ENCODE measurements around the gene ADGRF4.

Gene ADGRF4

DNA sequence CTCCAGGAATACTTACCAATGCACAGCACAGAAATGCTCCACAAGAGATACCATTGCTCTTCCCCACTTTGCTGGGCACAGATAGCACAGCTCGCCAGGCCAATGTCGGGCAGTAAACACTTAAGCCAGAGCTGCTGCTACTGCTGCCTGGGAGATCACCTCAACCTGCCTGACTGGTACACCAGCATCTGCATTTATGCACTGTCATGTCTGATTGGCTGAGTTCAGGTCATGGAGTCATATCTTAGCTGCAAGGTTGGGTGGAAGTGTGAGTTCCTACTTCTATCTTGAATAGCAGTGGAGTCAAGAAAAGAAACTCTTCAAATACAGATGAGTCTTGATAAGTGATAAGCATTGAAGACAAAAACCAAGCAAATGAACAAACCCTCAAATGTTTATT is 10.9 kb upstream of the ADGRF4 start:
- Histone ChIP-seq H3K4me1 (ENCODE audit: insufficient read depth, low read length, severe bottlenecking) (no peaks in the 10 kb centered on the region), H3K79me2 (ENCODE audit: insufficient read depth, low read length) (no peaks in the 10 kb centered on the region), H3K9me2 (ENCODE audit: low read depth, low read length) (no peaks in the 10 kb centered on the region), H3K4me3 (ENCODE audit: low read depth, low read length, poor library complexity, severe bottlenecking) (no peak overlapping the region), H3K27me3 (ENCODE audit: insufficient read depth, low read length) (no peaks in the 10 kb centered on the region; the same call in 1 of the 2 replicates), H3K4me2 (ENCODE audit: low read length) (no peak overlapping the region), H3F3A (ENCODE audit: insufficient read depth, low read length) (no peaks in the 10 kb centered on the region), H4K20me1 (ENCODE audit: insufficient read depth, low read length) (no peaks in the 10 kb centered on the region), H3K27ac (ENCODE audit: low read depth, low read length, poor library complexity, severe bottlenecking) (no peak overlapping the region), H3K9me3 (ENCODE audit: low read length) (no peaks in the 10 kb centered on the region), H2AFZ (ENCODE audit: low read length) (no peak overlapping the region), H3K36me3 (ENCODE audit: insufficient read depth, low read length) (no peaks in the 10 kb centered on the region), H3K9ac (ENCODE audit: low read length) (no peak overlapping the region)
- no peak for TF ChIP-seq EZH2 (IDR thresholded peaks at IDR 0.05; ENCODE audit: borderline replicate concordance, low read length)
- TF ChIP-seq, protein P1, sequence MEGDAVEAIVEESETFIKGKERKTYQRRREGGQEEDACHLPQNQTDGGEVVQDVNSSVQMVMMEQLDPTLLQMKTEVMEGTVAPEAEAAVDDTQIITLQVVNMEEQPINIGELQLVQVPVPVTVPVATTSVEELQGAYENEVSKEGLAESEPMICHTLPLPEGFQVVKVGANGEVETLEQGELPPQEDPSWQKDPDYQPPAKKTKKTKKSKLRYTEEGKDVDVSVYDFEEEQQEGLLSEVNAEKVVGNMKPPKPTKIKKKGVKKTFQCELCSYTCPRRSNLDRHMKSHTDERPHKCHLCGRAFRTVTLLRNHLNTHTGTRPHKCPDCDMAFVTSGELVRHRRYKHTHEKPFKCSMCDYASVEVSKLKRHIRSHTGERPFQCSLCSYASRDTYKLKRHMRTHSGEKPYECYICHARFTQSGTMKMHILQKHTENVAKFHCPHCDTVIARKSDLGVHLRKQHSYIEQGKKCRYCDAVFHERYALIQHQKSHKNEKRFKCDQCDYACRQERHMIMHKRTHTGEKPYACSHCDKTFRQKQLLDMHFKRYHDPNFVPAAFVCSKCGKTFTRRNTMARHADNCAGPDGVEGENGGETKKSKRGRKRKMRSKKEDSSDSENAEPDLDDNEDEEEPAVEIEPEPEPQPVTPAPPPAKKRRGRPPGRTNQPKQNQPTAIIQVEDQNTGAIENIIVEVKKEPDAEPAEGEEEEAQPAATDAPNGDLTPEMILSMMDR (IDR thresholded peaks at IDR 0.05; ENCODE audit: low read length), result no peak

DNA sequence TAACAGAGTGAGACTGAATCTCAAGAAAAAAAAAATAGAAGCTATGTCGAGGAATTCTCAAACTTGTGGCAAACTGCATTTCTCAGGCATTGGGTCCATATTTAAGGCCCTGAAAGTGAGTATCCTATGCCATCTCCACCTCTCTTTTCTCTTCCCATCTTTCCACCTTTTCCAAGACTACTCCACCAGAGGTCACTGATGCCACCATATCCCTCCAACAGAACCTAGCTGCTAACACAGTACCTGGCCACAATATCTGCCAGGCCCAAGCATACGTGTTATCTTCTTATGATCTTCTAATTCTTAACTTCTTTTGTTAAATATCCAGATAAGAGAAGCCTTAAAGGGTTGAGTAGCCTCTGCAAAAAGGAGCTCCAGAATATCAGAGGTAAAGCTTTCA is 8.2 kb upstream of the ADGRF4 start:
- TF ChIP-seq, protein P1 (IDR thresholded peaks at IDR 0.05; ENCODE audit: low read length), result no peak
- no peak for TF ChIP-seq EZH2 (IDR thresholded peaks at IDR 0.05; ENCODE audit: borderline replicate concordance, low read length)
- no peak overlapping the region for H3K27ac ChIP-seq (ENCODE audit: low read depth, low read length, poor library complexity, severe bottlenecking)
- H4K20me1 ChIP-seq (ENCODE audit: insufficient read depth, low read length), result no peaks in the 10 kb centered on the region
- H3K79me2 ChIP-seq (ENCODE audit: insufficient read depth, low read length), result no peaks in the 10 kb centered on the region
- H3K4me2 ChIP-seq (ENCODE audit: low read length), result no peak overlapping the region
- no peaks in the 10 kb centered on the region for H3K4me1 ChIP-seq (ENCODE audit: insufficient read depth, low read length, severe bottlenecking)
- H3K36me3 ChIP-seq (ENCODE audit: insufficient read depth, low read length), result no peaks in the 10 kb centered on the region
- H3K9me3 ChIP-seq (ENCODE audit: low read length), result no peaks in the 10 kb centered on the region
- no peaks in the 10 kb centered on the region for H3F3A ChIP-seq (ENCODE audit: insufficient read depth, low read length)
- no peak overlapping the region for H3K4me3 ChIP-seq (ENCODE audit: low read depth, low read length, poor library complexity, severe bottlenecking)
- H3K9ac ChIP-seq (ENCODE audit: low read length), result no peak overlapping the region
- no peaks in the 10 kb centered on the region for H3K9me2 ChIP-seq (ENCODE audit: low read depth, low read length)
- no peaks in the 10 kb centered on the region; the same call in 1 of the 2 replicates for H3K27me3 ChIP-seq (ENCODE audit: insufficient read depth, low read length)
- H2AFZ ChIP-seq (ENCODE audit: low read length), result no peak overlapping the region

DNA sequence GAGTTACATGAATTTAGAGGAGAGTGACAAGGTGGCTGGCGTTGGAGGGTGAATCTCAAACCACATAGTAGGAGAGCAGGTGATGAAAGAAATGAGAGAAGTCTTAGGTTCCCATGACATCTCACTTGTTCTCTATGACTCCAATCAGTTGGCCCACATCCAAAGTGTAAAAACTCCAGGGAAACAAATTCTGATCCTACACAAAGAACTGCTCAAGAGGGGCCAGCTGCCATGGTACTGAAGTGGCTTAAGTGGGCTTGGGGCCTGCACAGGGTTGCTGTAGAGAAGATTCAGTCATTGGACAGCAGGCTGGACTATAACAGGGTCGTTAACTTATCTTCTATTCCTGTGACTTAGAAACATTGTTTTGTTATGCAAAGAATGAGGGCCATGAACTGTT is 7.6 kb upstream of the ADGRF4 start:
- no peak overlapping the region for H3K4me2 ChIP-seq (ENCODE audit: low read length)
- H3K27ac ChIP-seq (ENCODE audit: low read depth, low read length, poor library complexity, severe bottlenecking), result no peak overlapping the region
- TF ChIP-seq, protein P1 (IDR thresholded peaks at IDR 0.05; ENCODE audit: low read length), result no peak
- TF ChIP-seq EZH2 (IDR thresholded peaks at IDR 0.05; ENCODE audit: borderline replicate concordance, low read length), result no peak
- no peaks in the 10 kb centered on the region for H3K36me3 ChIP-seq (ENCODE audit: insufficient read depth, low read length)
- no peak overlapping the region for H2AFZ ChIP-seq (ENCODE audit: low read length)
- H3K79me2 ChIP-seq (ENCODE audit: insufficient read depth, low read length), result no peaks in the 10 kb centered on the region
- no peaks in the 10 kb centered on the region for H3K9me3 ChIP-seq (ENCODE audit: low read length)
- H3K4me3 ChIP-seq (ENCODE audit: low read depth, low read length, poor library complexity, severe bottlenecking), result no peak overlapping the region
- H3K9ac ChIP-seq (ENCODE audit: low read length), result no peak overlapping the region
- no peaks in the 10 kb centered on the region; the same call in 1 of the 2 replicates for H3K27me3 ChIP-seq (ENCODE audit: insufficient read depth, low read length)
- no peaks in the 10 kb centered on the region for H3F3A ChIP-seq (ENCODE audit: insufficient read depth, low read length)
- H3K4me1 ChIP-seq (ENCODE audit: insufficient read depth, low read length, severe bottlenecking), result no peaks in the 10 kb centered on the region
- H3K9me2 ChIP-seq (ENCODE audit: low read depth, low read length), result no peaks in the 10 kb centered on the region
- H4K20me1 ChIP-seq (ENCODE audit: insufficient read depth, low read length), result no peaks in the 10 kb centered on the region

All from OCI-LY1 (cell line).